Liver (tissue), 9 donors: ENCODE results near the gene DGCR6L. TPM values are rescaled to one million over a fixed set of nuclear protein-coding genes. Genes with fewer than 3 reads are reported as not detected.
"Not testable (repeated sequence)": the region's sequence is repeated elsewhere in the genome, so short reads cannot be mapped to it uniquely, and the experiment has no call there.

Experiments
- DNase-seq: peaks from one replicate; pipeline ENCODE4 v3.0.0-alpha.2; 2017; ENCODE audit warnings: low spot score
- H3K27ac ChIP-seq, 2 donors: one replicate each; pipeline ENCODE4 v1.7.0; 2013; ENCODE audit warnings: inconsistent platforms in 2 of 2, low read length in 2 of 2, control low read depth in 1 of 2, low read depth in 1 of 2, mild to moderate bottlenecking in 1 of 2
- H3K27me3 ChIP-seq, 4 donors: one replicate each; pipeline versions ENCODE4 v1.6.1 to v1.7.0; 2013; ENCODE audit warnings: low read length in 3 of 4, inconsistent platforms in 1 of 4, mild to moderate bottlenecking in 1 of 4, moderate library complexity in 1 of 4; ENCODE audit not compliant: control insufficient read depth in 4 of 4, insufficient read depth in 4 of 4
- H3K36me3 ChIP-seq, 4 donors: one replicate each; pipeline versions ENCODE4 v1.6.1 to v1.7.0; 2013; ENCODE audit warnings: low read length in 3 of 4, mild to moderate bottlenecking in 3 of 4, low read depth in 1 of 4, moderate library complexity in 1 of 4; ENCODE audit not compliant: control insufficient read depth in 4 of 4, insufficient read depth in 3 of 4
- H3K4me1 ChIP-seq, 4 donors: one replicate each; pipeline versions ENCODE4 v1.6.1 to v1.7.0; 2013; ENCODE audit warnings: low read length in 3 of 4, mild to moderate bottlenecking in 3 of 4, moderate library complexity in 1 of 4; ENCODE audit not compliant: control insufficient read depth in 4 of 4, insufficient read depth in 4 of 4
- H3K4me3 ChIP-seq, 3 donors: one replicate each; pipeline versions ENCODE4 v1.6.1 to v1.7.0; 2013; ENCODE audit warnings: low read length in 3 of 3, control low read depth in 1 of 3, low read depth in 1 of 3, mild to moderate bottlenecking in 1 of 3
- H3K9ac ChIP-seq, 2 donors: one replicate each; pipeline ENCODE4 v1.7.0; 2013; ENCODE audit warnings: low read length in 2 of 2, mild to moderate bottlenecking in 2 of 2, moderate library complexity in 2 of 2, control low read depth in 1 of 2, low read depth in 1 of 2
- H3K9me3 ChIP-seq, 4 donors: one replicate each; pipeline versions ENCODE4 v1.6.1 to v1.7.0; 2013; ENCODE audit warnings: low read length in 3 of 4; ENCODE audit not compliant: control insufficient read depth in 4 of 4
- CTCF ChIP-seq: fragments of 150-350 bp; IDR thresholded peaks from 2 replicates; pipeline ENCODE4 v1.5.1; 2017; ENCODE audit warnings: improper control_type of control experiment, low read depth, low read length; ENCODE audit not compliant: missing input control
- FOXA2 ChIP-seq: IDR thresholded peaks from 2 replicates; pipeline ENCODE4 v1.6.1; 2016; ENCODE audit warnings: antibody characterized with exemption
- HNF4A ChIP-seq, 2 donors: conservative IDR thresholded peaks; 2 replicates each; pipeline ENCODE4 v1.6.1; 2016; ENCODE audit warnings: antibody characterized with exemption in 2 of 2, mild to moderate bottlenecking in 2 of 2
- HNF4G ChIP-seq: IDR thresholded peaks from 2 replicates; pipeline ENCODE4 v1.6.1; 2016; ENCODE audit warnings: antibody characterized with exemption
- JUND ChIP-seq, 2 donors: IDR thresholded peaks; 2 replicates each; pipeline ENCODE4 v1.6.1; 2016; ENCODE audit warnings: antibody characterized with exemption in 2 of 2
- NR2F2 ChIP-seq: IDR thresholded peaks from 2 replicates; pipeline ENCODE4 v1.6.1; 2016; ENCODE audit warnings: antibody characterized with exemption
- RAD21 ChIP-seq, 2 donors: IDR thresholded peaks; 2 replicates each; pipeline ENCODE4 v1.6.1; 2016; ENCODE audit warnings: antibody characterized with exemption in 2 of 2, mild to moderate bottlenecking in 2 of 2
- REST ChIP-seq: IDR thresholded peaks from 2 replicates; pipeline ENCODE4 v1.6.1; 2016; ENCODE audit warnings: antibody characterized with exemption, mild to moderate bottlenecking
- RXRA ChIP-seq, 2 donors: IDR thresholded peaks; 2 replicates each; pipeline ENCODE4 v1.6.1; 2017 to 2018; ENCODE audit warnings: antibody characterized with exemption in 2 of 2, mild to moderate bottlenecking in 1 of 2
- SP1 ChIP-seq: IDR thresholded peaks from 2 replicates; pipeline ENCODE4 v1.6.1; 2018; ENCODE audit warnings: antibody characterized with exemption, mild to moderate bottlenecking
- YY1 ChIP-seq: IDR thresholded peaks from 2 replicates; pipeline ENCODE4 v1.6.1; 2016; ENCODE audit warnings: antibody characterized with exemption, mild to moderate bottlenecking
- WGBS: extraction: QIAGEN DNeasy Blood & Tissue Kit; methylation state at CpG from one replicate; pipeline ENCODE4 v1.1.7; 2013; 5-methylcytosine and 5-hydroxymethylcytosine counted together
- polyA plus RNA-seq, 2 donors: library from polyadenylated mRNA; stranded (reverse) in 1 of 2; unstranded in 1 of 2; fragments of 200-250 nt in 1 of 2; fragments of >200 nt in 1 of 2; fragmentation: Nextera tagmentation in 1 of 2; extraction: Ambion mirVana in 1 of 2; gene quantifications; one replicate each; pipeline versions ENCODE4 v1.2.1 to v1.2.3, GENCODE V29; 2013 to 2015
- total RNA-seq, 2 donors: library from RNA; depleted of rRNA; stranded (reverse); fragments of >200 nt; gene quantifications; one replicate each; pipeline ENCODE4 v1.2.3, GENCODE V29; 2014
- donor health status: healthy.
- donor health status: healthy.
- donor health status: healthy.
- donor health status: healthy.
- donor health status: healthy.

The DGCR6L gene
- total and polyA plus RNA-seq, 4 donors, result 40.7 to 105 (median 73.5) TPM

DNA sequence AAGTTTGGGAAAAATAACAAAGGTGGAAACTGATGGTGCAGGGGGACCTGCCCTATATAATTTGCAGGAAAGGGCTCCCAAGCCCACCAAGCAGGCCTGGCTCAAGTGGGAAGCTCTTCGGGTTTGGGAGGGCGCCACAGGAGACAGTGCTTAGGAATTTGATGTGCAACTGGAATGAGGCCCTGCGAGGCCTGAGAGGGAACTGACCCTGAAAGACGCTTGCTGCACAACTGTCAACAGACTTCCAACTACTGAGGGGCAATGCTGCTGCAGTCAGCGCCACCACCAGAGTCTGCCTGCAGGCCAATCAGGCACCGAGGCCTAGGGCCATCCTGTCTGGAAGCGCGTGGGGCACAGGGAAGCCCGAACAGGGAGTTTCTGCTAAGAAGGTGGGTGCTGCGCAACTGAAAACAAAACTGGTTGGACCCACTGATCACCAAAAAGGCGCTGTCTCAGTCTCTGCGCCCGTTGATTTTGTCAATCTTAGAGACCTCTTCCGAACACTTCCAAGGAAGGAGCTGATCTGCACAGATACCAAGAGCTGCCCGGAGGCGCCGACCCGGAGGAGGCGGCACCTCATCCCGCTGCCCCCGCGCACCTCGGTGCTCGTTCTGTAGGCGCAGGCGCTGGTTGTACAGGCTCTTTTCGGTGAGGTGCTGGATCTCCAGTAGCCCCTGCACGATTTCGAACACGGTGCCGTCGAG is 667 bp downstream of the DGCR6L start:
- Histone ChIP-seq H3K27me3 (no peaks in the 10 kb centered on the region), H3K4me3 (peak overlapping the region; percentile 69 to 96 (median 89)), H3K9ac (peak overlapping the region; percentile 63 to 71), H3K36me3 (peaks cover 0 to 1% (median 0%) of the 10 kb centered on the region in 4 donors), H3K4me1 (peaks cover 16 to 59% (median 52%) of the 10 kb centered on the region in 4 donors), H3K9me3 (no peaks in the 10 kb centered on the region), H3K27ac (peak overlapping the region; percentile 57 to 82)
- no peak for TF ChIP-seq YY1
- 4% methylated on average over 32 of the region's 32 CpGs for WGBS
- peak; percentile 43 for DNase-seq

DNA sequence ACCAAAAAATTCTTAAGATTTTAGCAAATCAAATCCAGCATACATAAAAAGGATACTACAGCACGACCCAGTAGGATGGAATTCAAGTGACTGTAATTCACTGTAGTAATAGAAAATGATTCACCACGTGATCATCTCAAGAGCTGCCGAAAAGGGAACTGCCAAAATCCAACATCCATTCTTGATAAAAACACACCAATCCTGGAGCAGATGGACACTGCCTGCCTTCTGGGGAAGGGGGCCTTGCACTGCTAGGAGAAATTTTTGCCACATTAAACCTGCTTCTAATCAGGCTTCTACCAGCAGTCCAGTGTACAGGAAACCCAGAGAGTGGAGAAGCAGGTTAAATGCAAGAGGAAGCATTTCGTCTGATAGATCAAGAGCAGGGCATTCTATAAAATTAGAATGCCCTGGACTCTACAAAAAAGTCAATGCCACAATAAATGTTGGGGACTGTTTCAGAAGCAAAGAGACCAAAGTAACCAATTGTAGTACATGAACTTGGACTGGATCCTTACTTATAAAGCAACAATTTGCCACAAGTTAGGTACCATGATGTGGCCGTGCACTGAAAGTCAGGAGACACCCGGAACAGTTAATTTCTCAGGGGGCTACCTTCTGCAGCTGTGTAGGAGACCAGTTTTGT is 1.7 kb downstream of the DGCR6L start:
- WGBS, result 66% methylated on average over 6 of the region's 6 CpGs
- peaks cover 17 to 66% (median 59%) of the 10 kb centered on the region in 4 donors for H3K4me1 ChIP-seq
- not testable (repeated sequence) for H3K36me3 ChIP-seq, H3K9me3 ChIP-seq, H3K9ac ChIP-seq, H3K4me3 ChIP-seq, H3K27me3 ChIP-seq, H3K27ac ChIP-seq
- DNase-seq, result peak; percentile 8

DNA sequence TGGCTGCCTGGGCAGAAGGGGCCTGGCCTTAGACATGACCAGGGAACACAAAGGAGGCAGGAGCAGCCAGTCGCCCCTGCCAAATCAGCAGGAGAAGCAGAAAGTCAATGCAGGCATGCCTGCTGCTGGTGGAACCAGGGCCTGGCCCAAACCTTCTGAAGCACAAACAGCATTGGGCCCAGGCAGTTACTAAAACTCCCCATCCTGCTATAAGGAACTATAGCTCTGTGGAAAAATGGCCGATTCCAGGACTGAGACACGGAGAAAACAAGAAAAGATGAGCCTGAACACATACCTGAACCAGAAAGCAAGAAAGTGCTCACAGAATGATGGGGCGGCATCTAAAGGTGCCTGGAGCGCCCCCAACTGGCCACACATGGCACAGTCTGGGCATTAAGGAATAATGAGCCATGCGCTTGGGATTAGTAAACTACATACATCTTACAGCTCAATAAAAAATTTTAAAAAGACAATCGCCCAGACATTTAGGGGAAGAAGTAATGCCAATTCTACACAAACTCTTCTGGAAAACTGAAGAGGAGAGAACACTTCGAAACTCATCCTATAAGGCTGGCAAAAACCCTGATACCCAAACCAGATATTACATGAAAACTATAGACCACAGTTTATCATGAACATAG is 2.3 kb downstream of the DGCR6L start:
- 52% methylated on average over 8 of the region's 8 CpGs for WGBS
- not testable (repeated sequence) for DNase-seq, H3K9me3 ChIP-seq, H3K36me3 ChIP-seq, H3K4me3 ChIP-seq, H3K27me3 ChIP-seq, H3K27ac ChIP-seq, H3K9ac ChIP-seq
- peaks cover 17 to 73% (median 65%) of the 10 kb centered on the region in 4 donors for H3K4me1 ChIP-seq
- TF ChIP-seq RAD21 (IDR thresholded peaks at IDR 0.05) (peak; percentile 50 to 52), CTCF (peak; percentile 42)

- Histone ChIP-seq H3K4me3 (no peak overlapping the region), H3K4me1 (peaks cover 17 to 74% (median 66%) of the 10 kb centered on the region in 4 donors), H3K27me3 (no peaks in the 10 kb centered on the region), H3K27ac (no peak overlapping the region), H3K9ac (no peak overlapping the region), H3K36me3 (peaks cover 0 to 3% (median 0%) of the 10 kb centered on the region in 4 donors), H3K9me3 (no peaks in the 10 kb centered on the region)
- WGBS, result 94% methylated on average over 8 of the region's 8 CpGs
- no peak for DNase-seq
- TF ChIP-seq HNF4G, result no peak
- TF ChIP-seq JUND (IDR thresholded peaks at IDR 0.05), result no peak
- TF ChIP-seq HNF4A (conservative IDR thresholded peaks at IDR 0.05), result no peak
- TF ChIP-seq REST, result no peak
- no peak for TF ChIP-seq RXRA (IDR thresholded peaks at IDR 0.05)
- TF ChIP-seq FOXA2, result no peak
- TF ChIP-seq CTCF, result no peak
- TF ChIP-seq NR2F2, result no peak
- no peak for TF ChIP-seq SP1
Measured at GRCh38 chr22:20316844-20317401, 2.9 kb downstream of the DGCR6L start.
